A673 (cell line): ENCODE data around the gene ADSS2. TPM values are rescaled to one million over a fixed set of nuclear protein-coding genes. Genes with fewer than 3 reads are reported as not detected.

Experiments
- BruUV-seq: library from RNA; stranded (reverse); fragments of 400-500 nt; replicated peaks from 2 replicates; lab custom pipeline; 2021; lab: Mats Ljungman, UMichigan
- CTCF ChIA-PET: fragments of 300-600 bp; sonication (Branson Sonifier 250); formaldehyde crosslinking; loops from one replicate; lab custom pipeline; 2022; ENCODE audit warnings: antibody characterized with exemption; lab: Charles Lee
- POLR2A ChIA-PET: fragments of 300-600 bp; sonication (Branson Sonifier 250); formaldehyde crosslinking; loops from one replicate; lab custom pipeline; 2022; ENCODE audit warnings: antibody characterized with exemption; ENCODE audit not compliant: low non-redundant PET; lab: Charles Lee
- DNase-seq: peaks from one replicate; pipeline ENCODE4 v3.0.0-alpha.2; 2015; ENCODE audit warnings: low spot score
- H3K27ac ChIP-seq: fragments of 200-600 bp; sonication (generic); 2 replicates; pipeline ENCODE4 v1.5.1; 2016; ENCODE audit warnings: mixed run types, low read depth, mild to moderate bottlenecking, mixed read lengths, antibody characterized with exemption, low read length; ENCODE audit not compliant: poor library complexity, severe bottlenecking
- H3K27me3 ChIP-seq: fragments of 200-600 bp; sonication (generic); replicated peaks from 2 replicates; pipeline ENCODE4 v1.6.1; 2017; ENCODE audit warnings: mixed run types, low read depth, mild to moderate bottlenecking, mixed read lengths, antibody characterized with exemption, low read length; ENCODE audit not compliant: insufficient read depth, poor library complexity
- H3K36me3 ChIP-seq: fragments of 200-600 bp; sonication (generic); 2 replicates; pipeline ENCODE4 v1.6.1; 2016; ENCODE audit warnings: mixed run types, mild to moderate bottlenecking, mixed read lengths, antibody characterized with exemption, low read length; ENCODE audit not compliant: insufficient read depth, poor library complexity, severe bottlenecking
- H3K4me1 ChIP-seq: fragments of 200-600 bp; sonication (generic); 2 replicates; pipeline ENCODE4 v1.6.1; 2017; ENCODE audit warnings: mixed run types, mild to moderate bottlenecking, mixed read lengths, antibody characterized with exemption, low read length; ENCODE audit not compliant: insufficient read depth, poor library complexity, severe bottlenecking
- H3K4me3 ChIP-seq: fragments of 200-600 bp; sonication (generic); 2 replicates; pipeline ENCODE4 v1.5.1; 2016; ENCODE audit warnings: low read depth, mixed run types, mild to moderate bottlenecking, mixed read lengths, low read length; ENCODE audit not compliant: poor library complexity, severe bottlenecking
- H3K9me3 ChIP-seq: fragments of 200-600 bp; sonication (generic); 2 replicates; pipeline ENCODE4 v1.6.1; 2016; ENCODE audit warnings: mixed run types, low read depth, mild to moderate bottlenecking, mixed read lengths, antibody characterized with exemption, low read length; ENCODE audit not compliant: poor library complexity, severe bottlenecking
- EZH2 ChIP-seq: fragments of 200-600 bp; sonication (generic); IDR thresholded peaks from 2 replicates; pipeline ENCODE4 v1.6.1; 2017; ENCODE audit warnings: borderline replicate concordance, low read depth, mild to moderate bottlenecking, mixed read lengths, antibody characterized with exemption, low read length; ENCODE audit not compliant: poor library complexity, severe bottlenecking
- intact Hi-C: fragments of 100-400 bp; cut with micrococcal nuclease; formaldehyde crosslinking; loops from one replicate; pipeline ENCODE4 v1.10.0; 2022; ENCODE audit not compliant: unreplicated experiment
- total RNA-seq: library from RNA; stranded (reverse); gene quantifications from 2 replicates; pipeline ENCODE4 v1.2.3, GENCODE V29; 2021
- TF ChIP-seq, protein P1 (sequence below): fragments of 300-800, 200-600 bp; sonication (generic); conservative IDR thresholded peaks from 2 replicates; pipeline ENCODE4 v1.5.1; 2017; ENCODE audit warnings: low read depth, mild to moderate bottlenecking, antibody characterized with exemption, low read length, moderate library complexity, mixed read lengths

The ADSS2 gene
- total RNA-seq, 1 experiment from 2014 or later = 46.7 TPM

DNA sequence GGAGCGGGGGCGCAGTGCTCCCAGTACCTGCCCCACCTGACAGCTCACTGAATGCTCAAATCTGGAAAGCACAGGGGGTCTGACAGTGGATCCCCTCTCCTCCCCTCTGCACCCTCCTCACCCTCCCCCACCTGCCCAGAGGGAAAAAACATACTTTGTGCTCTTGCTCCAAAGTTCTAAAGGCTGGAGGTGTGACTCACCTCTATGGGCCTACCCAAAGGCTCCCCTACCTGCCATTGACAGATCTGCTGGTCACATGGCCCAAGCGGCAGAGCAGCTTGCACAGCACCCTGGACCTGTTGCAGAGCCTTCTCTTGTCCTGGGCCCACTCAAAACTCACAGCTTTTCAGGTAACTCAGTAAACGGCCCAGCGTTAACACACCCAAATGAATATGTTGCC is 55.7 kb downstream of the ADSS2 start:
- Histone ChIP-seq H3K27ac (no peak overlapping the region), H3K27me3 (no peaks in the 10 kb centered on the region), H3K36me3 (no peaks in the 10 kb centered on the region), H3K9me3 (peaks cover 5% of the 10 kb centered on the region), H3K4me1 (no peaks in the 10 kb centered on the region), H3K4me3 (no peak overlapping the region)
- CTCF ChIA-PET = no interaction called here
- DNase-seq = no peak
- intact Hi-C loops = no loop called here
- no TSS peak for BruUV-seq
- TF ChIP-seq EZH2 = no peak
- POLR2A ChIA-PET = interaction anchor here (0.6 kb wide), 2 partner anchors 8 to 112 kb away, joined by 3 to 12 read pairs; no protein-coding TSS in a partner anchor

DNA sequence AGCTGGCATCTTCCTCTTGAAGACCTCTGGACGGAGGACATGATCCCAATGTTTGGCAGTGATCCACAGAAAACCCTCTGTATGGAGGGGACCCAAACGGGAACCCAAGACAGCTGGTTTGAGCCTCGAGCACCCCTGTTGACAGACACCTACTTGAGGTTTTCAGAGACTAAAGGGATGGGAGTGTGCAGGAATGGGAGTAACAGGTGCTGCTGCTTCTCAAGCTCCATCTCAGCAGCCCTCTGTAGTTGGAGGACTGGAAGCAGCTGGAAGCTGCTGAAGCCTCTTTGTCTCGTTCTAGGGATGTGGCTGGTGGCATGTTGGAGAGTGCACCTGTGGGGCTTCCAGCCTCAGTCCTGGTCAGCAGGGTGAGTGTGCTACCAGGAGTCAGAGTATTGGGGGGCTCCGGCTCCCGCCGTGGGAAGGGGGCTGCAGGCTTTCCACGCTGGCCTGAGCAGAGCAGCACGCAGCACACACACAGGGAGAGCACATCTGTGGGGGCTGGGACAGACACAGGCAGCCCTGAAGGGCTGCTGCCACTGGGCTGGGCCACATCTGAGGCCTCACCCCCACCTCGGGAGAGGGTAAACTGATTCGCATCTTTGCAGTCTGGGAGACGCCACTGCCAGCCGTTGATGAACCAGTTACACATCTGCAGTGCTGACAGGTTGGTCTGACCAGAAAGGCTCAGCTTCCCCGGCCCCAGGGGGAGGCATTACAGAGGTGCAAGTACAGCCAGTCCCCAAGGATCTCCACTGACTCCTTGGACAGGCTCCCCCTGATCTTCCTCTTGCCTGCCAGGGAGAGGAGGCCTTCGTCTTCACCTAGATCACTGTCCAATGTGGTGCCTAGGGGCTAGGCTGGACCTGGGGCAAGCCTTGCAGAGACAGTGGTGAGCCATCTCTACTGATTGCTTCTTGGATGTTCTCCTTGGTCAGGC is 56.6 kb downstream of the ADSS2 start:
- Histone ChIP-seq H3K9me3 (no peaks in the 10 kb centered on the region), H3K36me3 (no peaks in the 10 kb centered on the region), H3K27me3 (no peaks in the 10 kb centered on the region), H3K4me3 (no peak overlapping the region), H3K4me1 (no peaks in the 10 kb centered on the region), H3K27ac (no peak overlapping the region)
- intact Hi-C loops = no loop called here
- no TSS peak for BruUV-seq
- ChIA-PET POLR2A (interaction anchor here (0.6 kb wide), 1 partner anchor 113 kb away, joined by 3 read pairs; no protein-coding TSS in a partner anchor), CTCF (no interaction called here)
- DNase-seq = no peak
- TF ChIP-seq, protein P1, sequence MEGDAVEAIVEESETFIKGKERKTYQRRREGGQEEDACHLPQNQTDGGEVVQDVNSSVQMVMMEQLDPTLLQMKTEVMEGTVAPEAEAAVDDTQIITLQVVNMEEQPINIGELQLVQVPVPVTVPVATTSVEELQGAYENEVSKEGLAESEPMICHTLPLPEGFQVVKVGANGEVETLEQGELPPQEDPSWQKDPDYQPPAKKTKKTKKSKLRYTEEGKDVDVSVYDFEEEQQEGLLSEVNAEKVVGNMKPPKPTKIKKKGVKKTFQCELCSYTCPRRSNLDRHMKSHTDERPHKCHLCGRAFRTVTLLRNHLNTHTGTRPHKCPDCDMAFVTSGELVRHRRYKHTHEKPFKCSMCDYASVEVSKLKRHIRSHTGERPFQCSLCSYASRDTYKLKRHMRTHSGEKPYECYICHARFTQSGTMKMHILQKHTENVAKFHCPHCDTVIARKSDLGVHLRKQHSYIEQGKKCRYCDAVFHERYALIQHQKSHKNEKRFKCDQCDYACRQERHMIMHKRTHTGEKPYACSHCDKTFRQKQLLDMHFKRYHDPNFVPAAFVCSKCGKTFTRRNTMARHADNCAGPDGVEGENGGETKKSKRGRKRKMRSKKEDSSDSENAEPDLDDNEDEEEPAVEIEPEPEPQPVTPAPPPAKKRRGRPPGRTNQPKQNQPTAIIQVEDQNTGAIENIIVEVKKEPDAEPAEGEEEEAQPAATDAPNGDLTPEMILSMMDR = no peak
- no peak for TF ChIP-seq EZH2

DNA sequence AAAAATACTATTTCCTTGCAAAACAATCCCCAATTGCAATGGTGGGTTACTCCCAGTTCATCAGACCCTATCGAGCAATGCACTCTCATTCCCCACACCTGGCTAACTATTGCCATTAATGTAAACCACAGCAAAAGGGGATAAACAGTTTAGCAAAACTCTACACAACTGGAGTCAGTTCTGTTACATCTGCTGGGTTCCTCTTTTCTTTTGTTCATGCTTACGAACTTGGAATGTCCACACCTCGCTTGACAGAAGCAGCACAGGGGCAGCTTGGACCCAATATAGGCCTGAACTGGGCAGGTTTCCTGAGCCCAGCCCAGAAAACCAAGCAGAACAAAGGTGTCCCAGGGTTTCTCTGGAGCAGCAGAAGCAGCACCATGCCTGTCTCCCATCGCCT is 57.4 kb downstream of the ADSS2 start:
- ChIA-PET CTCF (no interaction called here), POLR2A (no interaction called here)
- Histone ChIP-seq H3K4me3 (no peak overlapping the region), H3K9me3 (no peaks in the 10 kb centered on the region), H3K27ac (no peak overlapping the region), H3K27me3 (no peaks in the 10 kb centered on the region), H3K36me3 (no peaks in the 10 kb centered on the region), H3K4me1 (no peaks in the 10 kb centered on the region)
- intact Hi-C loops = no loop called here
- TF ChIP-seq, protein P1 = no peak
- BruUV-seq = no TSS peak
- no peak for DNase-seq
